ENCODE data around the gene ABL1. TPM values are rescaled to one million over a fixed set of nuclear protein-coding genes. Genes with fewer than 3 reads are reported as not detected.
"Not testable (repeated sequence)": the region's sequence is repeated elsewhere in the genome, so short reads cannot be mapped to it uniquely, and the experiment has no call there.

Gene ABL1
- total RNA-seq, 1 donor from 2014 or later: 52.1 TPM

GRCh38 chr9:130906735-130907416, 71.8 kb downstream of the ABL1 start:
- Histone ChIP-seq H3K4me3 (no peak overlapping the region), H3K36me3 (no peaks in the 10 kb centered on the region), H3K4me1 (no peaks in the 10 kb centered on the region), H3K27me3 (peaks cover 16% of the 10 kb centered on the region), H3K9me3 (no peaks in the 10 kb centered on the region), H3K27ac (no peak overlapping the region)
- intact Hi-C loops (cut with DNase I): no loop called here
- ATAC-seq: no peak
- no peak for TF ChIP-seq CTCF (IDR thresholded peaks at IDR 0.05)
- DNase-seq: no peak

DNA sequence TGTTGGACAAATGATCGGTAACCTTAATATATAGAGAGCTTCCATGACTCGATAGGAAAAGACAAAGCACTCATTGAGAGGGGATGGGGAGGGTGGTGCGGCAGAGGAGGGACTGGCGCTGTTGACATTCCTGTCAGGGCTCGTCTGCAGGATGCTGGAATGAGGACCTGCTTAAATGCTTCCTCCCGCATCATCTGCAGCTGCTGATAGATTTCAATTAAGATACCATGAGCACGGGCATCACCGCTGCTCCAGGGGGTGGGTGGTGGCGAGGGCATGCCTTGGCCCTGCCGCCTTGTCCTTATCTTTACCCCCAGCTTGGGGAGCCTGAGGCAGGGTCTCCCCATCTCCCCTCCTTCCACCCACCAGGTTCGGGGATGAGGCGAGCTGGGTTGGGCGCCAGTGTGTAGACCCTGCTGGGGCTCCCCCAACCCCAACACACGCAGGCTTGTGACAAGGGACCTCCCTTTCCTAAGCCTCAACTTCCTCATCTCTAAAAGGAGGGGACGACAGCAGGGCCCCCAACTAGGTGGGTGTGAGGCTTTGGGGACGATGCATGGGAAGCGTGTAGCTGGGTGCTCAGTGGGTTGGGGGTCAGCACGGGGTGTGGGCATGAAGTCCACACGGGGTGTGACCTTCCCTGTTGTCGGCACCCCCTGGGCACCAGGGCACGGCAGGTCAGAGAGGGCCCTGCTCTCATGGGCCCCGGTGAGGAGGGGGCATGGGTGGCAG, 73.3 kb downstream of the ABL1 start:
- Histone ChIP-seq H3K27me3 (peaks cover 5% of the 10 kb centered on the region), H3K9me3 (no peaks in the 10 kb centered on the region), H3K4me3 (no peak overlapping the region), H3K4me1 (no peaks in the 10 kb centered on the region), H3K36me3 (no peaks in the 10 kb centered on the region), H3K27ac (no peak overlapping the region)
- intact Hi-C loops (cut with DNase I): no loop called here
- no peak for DNase-seq
- no peak for TF ChIP-seq CTCF (IDR thresholded peaks at IDR 0.05)
- ATAC-seq: no peak

- no peaks in the 10 kb centered on the region for H3K9me3 ChIP-seq
- no peak overlapping the region for H3K27ac ChIP-seq
- DNase-seq (no peak), ATAC-seq (no peak)
- H3K36me3 ChIP-seq: no peaks in the 10 kb centered on the region
- no peaks in the 10 kb centered on the region for H3K4me1 ChIP-seq
- H3K4me3 ChIP-seq: no peak overlapping the region
- TF ChIP-seq CTCF (IDR thresholded peaks at IDR 0.05): no peak
- H3K27me3 ChIP-seq: no peaks in the 10 kb centered on the region
- intact Hi-C loops (cut with DNase I): no loop called here
Measured at GRCh38 chr9:130908878-130909355, 73.9 kb downstream of the ABL1 start.

- DNase-seq; intact Hi-C loops (cut with DNase I); H3K36me3 ChIP-seq; H3K27me3 ChIP-seq; H3K4me3 ChIP-seq; H3K27ac ChIP-seq; ATAC-seq; H3K9me3 ChIP-seq; H3K4me1 ChIP-seq: not testable (repeated sequence)
Measured at GRCh38 chr9:130910041-130910440, 75.0 kb downstream of the ABL1 start.

- H3K27ac ChIP-seq; H3K4me3 ChIP-seq; H3K4me1 ChIP-seq; DNase-seq; H3K9me3 ChIP-seq; intact Hi-C loops (cut with DNase I); ATAC-seq; H3K36me3 ChIP-seq; H3K27me3 ChIP-seq: not testable (repeated sequence)
Measured at GRCh38 chr9:130910670-130911069, 75.6 kb downstream of the ABL1 start.

DNA sequence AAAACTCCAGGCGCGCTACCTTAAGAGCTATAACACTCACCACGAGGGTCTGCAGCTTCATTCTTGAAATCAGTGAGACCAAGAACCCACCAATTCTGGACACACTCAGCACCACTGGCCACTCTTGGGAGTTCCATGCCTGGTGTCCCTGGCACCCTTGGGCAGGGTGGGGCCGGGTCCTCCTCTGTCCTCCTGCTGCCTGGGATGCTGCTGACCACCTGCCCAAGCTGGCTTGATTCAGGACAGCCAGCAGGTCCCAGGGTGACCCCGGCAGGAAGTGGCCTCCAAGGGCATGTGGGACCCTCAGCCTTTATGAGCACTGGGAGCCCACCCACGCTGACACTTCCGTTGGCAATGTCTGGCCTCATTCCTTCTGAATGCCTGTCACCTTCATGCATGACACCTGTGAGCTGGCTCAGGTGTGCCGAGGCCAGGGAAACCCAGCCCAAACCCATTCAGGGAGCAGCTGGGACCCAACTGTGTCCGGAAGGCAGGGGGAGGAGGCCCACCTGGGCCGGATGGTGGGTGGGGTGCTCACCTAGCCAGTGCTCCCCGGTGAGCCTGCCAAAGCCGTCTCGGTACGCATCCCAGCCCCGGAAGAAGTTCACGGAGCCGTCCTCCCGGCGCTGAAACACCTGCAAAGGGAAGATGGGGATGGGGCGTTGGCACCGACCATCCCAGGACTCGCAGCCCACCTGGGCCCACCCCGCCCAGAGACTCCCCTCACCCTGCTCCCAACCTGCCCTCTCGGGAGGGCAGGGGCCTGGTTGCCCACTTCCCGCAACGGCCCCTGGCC, 76.4 kb downstream of the ABL1 start:
- ATAC-seq (no peak), DNase-seq (no peak)
- H3K4me1 ChIP-seq: no peaks in the 10 kb centered on the region
- H3K27ac ChIP-seq: no peak overlapping the region
- H3K36me3 ChIP-seq: no peaks in the 10 kb centered on the region
- H3K4me3 ChIP-seq: no peak overlapping the region
- TF ChIP-seq CTCF (IDR thresholded peaks at IDR 0.05): no peak
- intact Hi-C loops (cut with DNase I): no loop called here
- H3K27me3 ChIP-seq: no peaks in the 10 kb centered on the region
- no peaks in the 10 kb centered on the region for H3K9me3 ChIP-seq
